HG02943 (cell line): Measurements from ENCODE around the gene KLK7.

Source experiments
- ATAC-seq: cut with Tn5 transposase; IDR thresholded peaks from one replicate; pipeline ENCODE4 v1.9.1; 2021; ENCODE audit warnings: mild to moderate bottlenecking, low read depth, moderate library complexity; ENCODE audit not compliant: unreplicated experiment

The KLK7 gene

GRCh38 chr19:50943074-50943828, 40.5 kb downstream of the KLK7 start:
- ATAC-seq = no peak

GRCh38 chr19:50939596-50939995, 44.1 kb downstream of the KLK7 start:
- no peak for ATAC-seq

GRCh38 chr19:50933640-50934039, 50.1 kb downstream of the KLK7 start:
- no peak for ATAC-seq

- no peak for ATAC-seq
These were observed 51.0 kb downstream of the KLK7 start for GRCh38 chr19:50932690-50933083.

- ATAC-seq = no peak
These were observed 51.6 kb downstream of the KLK7 start for GRCh38 chr19:50932018-50932689.

- no peak for ATAC-seq
These were observed 52.7 kb downstream of the KLK7 start for GRCh38 chr19:50931023-50931422.

- no peak for ATAC-seq
These were observed 54.9 kb downstream of the KLK7 start for GRCh38 chr19:50928831-50929230.
